Endothelial cell of umbilical vein (primary cell): ENCODE results near the gene TFAP2A. TPM values are rescaled to one million over a fixed set of nuclear protein-coding genes. Genes with fewer than 3 reads are reported as not detected.

Experiments
- BruUV-seq: library from RNA; stranded (reverse); fragments of 400-500 nt; replicated peaks from 2 replicates; lab custom pipeline; 2021; lab: Mats Ljungman, UMichigan
- CTCF ChIA-PET: fragments of 300-600, 350-600 bp; sonication (Branson Sonifier 250); formaldehyde crosslinking; loops from one replicate; lab custom pipeline; 2021; ENCODE audit warnings: antibody characterized with exemption, inconsistent platforms; lab: Charles Lee
- POLR2A ChIA-PET: fragments of 300-600, 350-600 bp; sonication (Branson Sonifier 250); formaldehyde crosslinking; loops from one replicate; lab custom pipeline; 2021; ENCODE audit warnings: antibody characterized with exemption, inconsistent platforms; lab: Charles Lee
- DNase-seq: peaks from one replicate; pipeline ENCODE4 v3.0.0-alpha.2; 2011; ENCODE audit warnings: low read depth, low spot score
- FAIRE-seq: peaks from 2 replicates; lab custom pipeline; 2011; peaks lifted over from hg19 to GRCh38; lab: Jason Lieb, UNC
- H2AFZ ChIP-seq: 2 replicates; pipeline ENCODE4 v1.6.0; 2012; ENCODE audit warnings: low read depth, low read length, control low read depth, inconsistent platforms
- H3K27ac ChIP-seq: 2 replicates; pipeline ENCODE4 v1.5.1; 2011; ENCODE audit warnings: low read depth, mild to moderate bottlenecking, control low read depth, low read length, moderate library complexity; ENCODE audit not compliant: insufficient read depth
- H3K27me3 ChIP-seq, 2 experiments: 2 replicates each; pipeline versions ENCODE4 v1.6.0 to v1.6.1; 2011; ENCODE audit warnings: low read length in 2 of 2, mixed read lengths in 1 of 2; ENCODE audit not compliant: control insufficient read depth in 2 of 2, insufficient read depth in 2 of 2
- H3K36me3 ChIP-seq, 2 experiments: 2 replicates in 1 of 2; 3 replicates in 1 of 2; pipeline ENCODE4 v1.5.1; 2011; ENCODE audit warnings: low read length in 2 of 2, mild to moderate bottlenecking in 1 of 2, moderate library complexity in 1 of 2; ENCODE audit not compliant: control insufficient read depth in 2 of 2, insufficient read depth in 2 of 2; ENCODE audit errors: extremely low read depth in 1 of 2
- H3K4me1 ChIP-seq: 3 replicates; pipeline ENCODE4 v1.5.1; 2011; ENCODE audit warnings: mild to moderate bottlenecking, low read length; ENCODE audit not compliant: control insufficient read depth, insufficient read depth; ENCODE audit errors: extremely low read depth
- H3K4me2 ChIP-seq: 2 replicates; pipeline ENCODE4 v1.6.1; 2011; ENCODE audit warnings: low read length, control low read depth, mixed read lengths; ENCODE audit not compliant: insufficient read depth
- H3K4me3 ChIP-seq, 3 experiments: fragments of 200-600 bp in 1 of 3; sonication (generic), shearing (Covaris generic) in 1 of 3; replicated peaks in 1 of 3; 2 replicates each; pipeline ENCODE4 v1.5.1; 2011 to 2016; ENCODE audit warnings: control low read depth in 3 of 3, low read length in 3 of 3, mild to moderate bottlenecking in 2 of 3, inconsistent platforms in 1 of 3, low read depth in 1 of 3, moderate library complexity in 1 of 3; ENCODE audit not compliant: insufficient read depth in 1 of 3
- H3K79me2 ChIP-seq: 2 replicates; pipeline ENCODE4 v1.6.0; 2012; ENCODE audit warnings: low read length, inconsistent platforms; ENCODE audit not compliant: control insufficient read depth, insufficient read depth
- H3K9ac ChIP-seq: replicated peaks from 2 replicates; pipeline ENCODE3; 2011; ENCODE audit warnings: low read length, control low read depth; ENCODE audit not compliant: insufficient read depth; ENCODE audit errors: extremely low read depth
- H3K9me1 ChIP-seq: replicated peaks from 3 replicates; pipeline ENCODE4 v1.6.0; 2011; ENCODE audit warnings: mild to moderate bottlenecking, low read length; ENCODE audit not compliant: control insufficient read depth, insufficient read depth; ENCODE audit errors: extremely low read depth
- H3K9me3 ChIP-seq: replicated peaks from 2 replicates; pipeline ENCODE4 v1.5.1; 2012; ENCODE audit warnings: low read length, inconsistent platforms; ENCODE audit not compliant: control insufficient read depth, insufficient read depth
- H4K20me1 ChIP-seq: replicated peaks from 2 replicates; pipeline ENCODE3; 2011; ENCODE audit warnings: mild to moderate bottlenecking, low read length; ENCODE audit not compliant: control insufficient read depth, insufficient read depth; ENCODE audit errors: extremely low read depth
- CTCF ChIP-seq, 2 donors: IDR thresholded peaks; 1 replicate in 1 of 2; 2 replicates in 1 of 2; pipeline ENCODE4 v1.5.1; 2011; ENCODE audit warnings: low read length in 2 of 2, mild to moderate bottlenecking in 2 of 2, moderate library complexity in 2 of 2, control low read depth in 1 of 2, inconsistent platforms in 1 of 2, low read depth in 1 of 2; ENCODE audit not compliant: insufficient read depth in 1 of 2; ENCODE audit errors: extremely low read depth in 1 of 2
- FOS ChIP-seq: IDR thresholded peaks from 2 replicates; pipeline ENCODE4 v1.6.1; 2011; ENCODE audit warnings: mild to moderate bottlenecking, low read length, moderate library complexity, borderline replicate concordance; ENCODE audit not compliant: insufficient read depth
- GATA2 ChIP-seq: IDR thresholded peaks from 2 replicates; pipeline ENCODE4 v1.7.0; 2011; ENCODE audit warnings: low read depth, mild to moderate bottlenecking, moderate library complexity, mixed read lengths, low read length; ENCODE audit not compliant: insufficient read length, insufficient read depth
- MYC ChIP-seq: IDR thresholded peaks from one replicate; pipeline ENCODE4 v1.6.1; 2011; ENCODE audit warnings: mild to moderate bottlenecking, low read depth, low read length
- POLR2A ChIP-seq: IDR thresholded peaks from 2 replicates; pipeline ENCODE4 v1.6.1; 2012; ENCODE audit warnings: low read depth, mild to moderate bottlenecking, control low read depth, low read length
- POLR2AphosphoS5 ChIP-seq: IDR thresholded peaks from 2 replicates; pipeline ENCODE4 v1.6.1; 2012; ENCODE audit warnings: low read depth, mild to moderate bottlenecking, control low read depth, low read length, moderate library complexity; ENCODE audit not compliant: insufficient read depth
- dilution Hi-C: fragments of 300-500 bp; cut with MboI; formaldehyde crosslinking; loops from one replicate; pipeline ENCODE4 v1.15.0; 2019; ENCODE audit warnings: low sequenced_read_pairs; ENCODE audit not compliant: extremely low pct_ligation_motif_present
- intact Hi-C: fragments of 100-400 bp; cut with micrococcal nuclease; formaldehyde crosslinking; loops from one replicate; pipeline ENCODE4 v1.10.0; 2022
- polyA plus RNA-seq, 4 experiments: library from polyadenylated mRNA; depleted of rRNA in 3 of 4; stranded (reverse) in 3 of 4; unstranded in 1 of 4; fragments of >200 nt; gene quantifications; 2 replicates each; pipeline versions ENCODE4 v1.2.1 to v1.2.3, GENCODE V29; 2011 to 2012; ENCODE audit warnings: missing spikeins in 1 of 4
- total RNA-seq: library from RNA; stranded (reverse); gene quantifications from 2 replicates; pipeline ENCODE4 v1.2.3, GENCODE V29; 2021

The TFAP2A gene
- total and polyA plus RNA-seq, 2 donors (not counting 3 experiments of a cell fraction or from before 2014, with no cell fraction given) = 0.06 TPM; not detected in 1

GRCh38 chr6:10408457-10408856 lies 6.4 kb downstream of the TFAP2A start:
- Histone ChIP-seq H3K27me3 (peaks cover 59 to 77% of the 10 kb centered on the region in 2 experiments), H2AFZ (no peak overlapping the region), H3K9me3 (no peaks in the 10 kb centered on the region), H3K79me2 (no peaks in the 10 kb centered on the region), H3K36me3 (no peaks in the 10 kb centered on the region), H3K27ac (no peak overlapping the region), H3K9me1 (no peaks in the 10 kb centered on the region), H3K4me1 (peaks cover 21% of the 10 kb centered on the region), H3K9ac (no peak overlapping the region), H3K4me3 (no peak overlapping the region), H4K20me1 (no peaks in the 10 kb centered on the region), H3K4me2 (no peak overlapping the region)
- DNase-seq (no peak), FAIRE-seq (no peak)
- CTCF ChIA-PET = interaction anchor here (1.5 kb wide), 1 partner anchor 1425 kb away, joined by 3 read pairs; no protein-coding TSS in a partner anchor
- no TSS peak for BruUV-seq
- TF ChIP-seq FOS = no peak
- no peak for TF ChIP-seq GATA2
- TF ChIP-seq POLR2AphosphoS5 = no peak
- dilution Hi-C loops (no loop called here), intact Hi-C loops (no loop called here)
- POLR2A ChIA-PET = no interaction called here

- ChIA-PET CTCF (interaction anchor here (1.5 kb wide), 1 partner anchor 1424 kb away, joined by 3 read pairs; no protein-coding TSS in a partner anchor), POLR2A (no interaction called here)
- Histone ChIP-seq H3K27me3 (peaks cover 56 to 77% of the 10 kb centered on the region in 2 experiments), H2AFZ (no peak overlapping the region), H4K20me1 (no peaks in the 10 kb centered on the region), H3K4me3 (no peak overlapping the region), H3K9me3 (no peaks in the 10 kb centered on the region), H3K27ac (no peak overlapping the region), H3K79me2 (no peaks in the 10 kb centered on the region), H3K4me1 (peaks cover 17% of the 10 kb centered on the region), H3K4me2 (no peak overlapping the region), H3K9me1 (no peaks in the 10 kb centered on the region), H3K9ac (no peak overlapping the region), H3K36me3 (no peaks in the 10 kb centered on the region)
- dilution Hi-C loops (no loop called here), intact Hi-C loops (no loop called here)
- no peak for DNase-seq
- no TSS peak for BruUV-seq
- TF ChIP-seq MYC (no peak), CTCF (IDR thresholded peaks at IDR 0.05; ENCODE audit: extremely low read depth in 1 of 2, insufficient read depth in 1 of 2, low read depth in 1 of 2, low read length in 2 of 2) (no peak), POLR2AphosphoS5 (no peak), POLR2A (no peak)
- FAIRE-seq = no peak
Observed at GRCh38 chr6:10407674-10408054, 7.2 kb downstream of the TFAP2A start.
